GM19023 (cell line): ENCODE data around the gene KMT2E.
"Not testable (repeated sequence)": the region's sequence is repeated elsewhere in the genome, so short reads cannot be mapped to it uniquely, and the experiment has no call there.

Experiments
- ATAC-seq: cut with Tn5 transposase; IDR thresholded peaks from one replicate; pipeline ENCODE4 v1.9.1; 2021; ENCODE audit warnings: mild to moderate bottlenecking, moderate library complexity; ENCODE audit not compliant: unreplicated experiment

Gene KMT2E

GRCh38 chr7:104981672-104982037, 32.4 kb upstream of the KMT2E start:
- no peak for ATAC-seq

- no peak for ATAC-seq
These were observed 31.5 kb upstream of the KMT2E start for GRCh38 chr7:104982308-104983075.

GRCh38 chr7:104983076-104983577, 30.9 kb upstream of the KMT2E start:
- ATAC-seq: no peak

- ATAC-seq: peak; percentile 95
These were observed 30.1 kb upstream of the KMT2E start for GRCh38 chr7:104983578-104984539.

GRCh38 chr7:104984585-104985258, 29.3 kb upstream of the KMT2E start:
- no peak for ATAC-seq

- no peak for ATAC-seq
These were observed 28.8 kb upstream of the KMT2E start for GRCh38 chr7:104985259-104985617.

GRCh38 chr7:104986628-104987259, 27.3 kb upstream of the KMT2E start:
- ATAC-seq: no peak

GRCh38 chr7:104987403-104987802, 26.6 kb upstream of the KMT2E start:
- ATAC-seq: not testable (repeated sequence)

GRCh38 chr7:104990983-104991382, 23.0 kb upstream of the KMT2E start:
- ATAC-seq: no peak

GRCh38 chr7:104992306-104992705, 21.7 kb upstream of the KMT2E start:
- ATAC-seq: no peak

GRCh38 chr7:104993217-104993862, 20.7 kb upstream of the KMT2E start:
- ATAC-seq: no peak

- no peak for ATAC-seq
These were observed 15.8 kb upstream of the KMT2E start for GRCh38 chr7:104998040-104998752.

GRCh38 chr7:105000200-105000599, 13.8 kb upstream of the KMT2E start:
- no peak for ATAC-seq

- no peak for ATAC-seq
These were observed 13.1 kb upstream of the KMT2E start for GRCh38 chr7:105000927-105001336.

- no peak for ATAC-seq
These were observed 12.3 kb upstream of the KMT2E start for GRCh38 chr7:105001652-105002184.

- no peak for ATAC-seq
These were observed 10.7 kb upstream of the KMT2E start for GRCh38 chr7:105003275-105003674.

- no peak for ATAC-seq
These were observed 10.0 kb upstream of the KMT2E start for GRCh38 chr7:105003872-105004510.

GRCh38 chr7:105005006-105005405, 9.0 kb upstream of the KMT2E start:
- not testable (repeated sequence) for ATAC-seq

GRCh38 chr7:105005486-105005885, 8.5 kb upstream of the KMT2E start:
- not testable (repeated sequence) for ATAC-seq
